GM18526 (cell line): Measurements from ENCODE around the gene GALNT6.

ENCODE experiments used
- POLR2A ChIP-seq: IDR thresholded peaks from 3 replicates; pipeline ENCODE4 v1.6.1; 2011; ENCODE audit not compliant: insufficient read length; ENCODE audit errors: extremely low read depth

Gene GALNT6

GRCh38 chr12:51324953-51325352 lies 66.3 kb downstream of the GALNT6 start:
- TF ChIP-seq POLR2A = no peak

GRCh38 chr12:51323966-51324895 lies 67.0 kb downstream of the GALNT6 start, which contains the start of gene BIN2:
Gene BIN2 (minus strand): TSS chr12:51324174. CDS start chr12:51324102, 72 bp downstream.
- TF ChIP-seq POLR2A = peak; percentile 72

- TF ChIP-seq POLR2A = peak; percentile 35
These were observed 67.8 kb downstream of the GALNT6 start for GRCh38 chr12:51323317-51323960.

- TF ChIP-seq POLR2A = no peak
These were observed 68.8 kb downstream of the GALNT6 start for GRCh38 chr12:51322452-51322851.

- TF ChIP-seq POLR2A = no peak
These were observed 69.3 kb downstream of the GALNT6 start for GRCh38 chr12:51321882-51322281.

GRCh38 chr12:51320695-51321320 lies 70.4 kb downstream of the GALNT6 start:
- TF ChIP-seq POLR2A = no peak

GRCh38 chr12:51320311-51320694 lies 70.9 kb downstream of the GALNT6 start:
- TF ChIP-seq POLR2A = no peak

GRCh38 chr12:51318846-51319599 lies 72.2 kb downstream of the GALNT6 start:
- TF ChIP-seq POLR2A = no peak

- TF ChIP-seq POLR2A = no peak
These were observed 79.8 kb downstream of the GALNT6 start for GRCh38 chr12:51311389-51311788.

- no peak for TF ChIP-seq POLR2A
These were observed 83.3 kb downstream of the GALNT6 start for GRCh38 chr12:51307655-51308593.

GRCh38 chr12:51306507-51306906 lies 84.7 kb downstream of the GALNT6 start:
- TF ChIP-seq POLR2A = no peak
